Parathyroid adenoma (tissue), 2 donors: Measurements from ENCODE around the gene OGT.

Experiments
- H2AFZ ChIP-seq: fragments of 300-600 bp; sonication (generic); one replicate; pipeline ENCODE4 v1.7.0; 2017; ENCODE audit warnings: antibody characterized with exemption, mild to moderate bottlenecking
- H3K27ac ChIP-seq: fragments of 300-600 bp; sonication (generic); one replicate; pipeline ENCODE4 v1.7.0; 2017
- H3K27me3 ChIP-seq: fragments of 300-600 bp; sonication (generic); one replicate; pipeline ENCODE4 v1.7.0; 2017; ENCODE audit warnings: low read length; ENCODE audit not compliant: control insufficient read depth, insufficient read depth
- H3K36me3 ChIP-seq: fragments of 300-600 bp; sonication (generic); one replicate; pipeline ENCODE4 v1.7.0; 2017; ENCODE audit warnings: low read length; ENCODE audit not compliant: control insufficient read depth, insufficient read depth
- H3K4me1 ChIP-seq: fragments of 300-600 bp; sonication (generic); one replicate; pipeline ENCODE4 v1.7.0; 2017; ENCODE audit warnings: control low read depth
- H3K4me2 ChIP-seq: fragments of 300-600 bp; sonication (generic); one replicate; pipeline ENCODE4 v1.7.0; 2017; ENCODE audit warnings: low read length
- H3K4me3 ChIP-seq: fragments of 300-600 bp; sonication (generic); one replicate; pipeline ENCODE4 v1.7.0; 2017; ENCODE audit warnings: low read depth, low read length
- H3K79me2 ChIP-seq: fragments of 300-600 bp; sonication (generic); one replicate; pipeline ENCODE4 v1.7.0; 2017; ENCODE audit warnings: control low read depth
- H3K9ac ChIP-seq: fragments of 300-600 bp; sonication (generic); one replicate; pipeline ENCODE4 v1.7.0; 2017; ENCODE audit warnings: mild to moderate bottlenecking
- H3K9me3 ChIP-seq: fragments of 300-600 bp; sonication (generic); one replicate; pipeline ENCODE4 v1.7.0; 2017; ENCODE audit warnings: low read length; ENCODE audit not compliant: control insufficient read depth
- TF ChIP-seq, protein P1 (sequence below): fragments of 300-600 bp; sonication (generic); IDR thresholded peaks from one replicate; pipeline ENCODE4 v1.7.0; 2017; ENCODE audit warnings: antibody characterized with exemption, mild to moderate bottlenecking
- donor health status: primary hyperparathyroidism.

OGT gene

DNA sequence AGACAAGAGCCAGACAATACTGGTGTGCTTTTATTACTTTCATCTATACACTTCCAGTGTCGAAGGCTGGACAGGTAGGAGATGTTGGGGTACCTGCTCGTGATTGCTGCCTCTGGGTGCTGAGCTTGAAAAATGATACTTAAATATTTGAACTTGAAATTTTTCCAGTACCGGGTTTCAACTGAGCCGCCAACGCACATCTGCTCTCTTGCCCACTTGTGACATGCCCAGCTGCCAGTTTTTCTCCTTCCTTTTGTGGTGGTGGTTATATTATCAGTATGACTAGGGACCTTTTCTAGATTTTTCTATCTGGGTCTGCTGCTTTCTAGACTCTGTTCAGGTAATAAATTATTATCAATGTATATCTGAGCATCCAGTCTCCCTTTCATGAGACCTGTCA lies 3.4 kb downstream of the OGT start:
- TF ChIP-seq, protein P1, sequence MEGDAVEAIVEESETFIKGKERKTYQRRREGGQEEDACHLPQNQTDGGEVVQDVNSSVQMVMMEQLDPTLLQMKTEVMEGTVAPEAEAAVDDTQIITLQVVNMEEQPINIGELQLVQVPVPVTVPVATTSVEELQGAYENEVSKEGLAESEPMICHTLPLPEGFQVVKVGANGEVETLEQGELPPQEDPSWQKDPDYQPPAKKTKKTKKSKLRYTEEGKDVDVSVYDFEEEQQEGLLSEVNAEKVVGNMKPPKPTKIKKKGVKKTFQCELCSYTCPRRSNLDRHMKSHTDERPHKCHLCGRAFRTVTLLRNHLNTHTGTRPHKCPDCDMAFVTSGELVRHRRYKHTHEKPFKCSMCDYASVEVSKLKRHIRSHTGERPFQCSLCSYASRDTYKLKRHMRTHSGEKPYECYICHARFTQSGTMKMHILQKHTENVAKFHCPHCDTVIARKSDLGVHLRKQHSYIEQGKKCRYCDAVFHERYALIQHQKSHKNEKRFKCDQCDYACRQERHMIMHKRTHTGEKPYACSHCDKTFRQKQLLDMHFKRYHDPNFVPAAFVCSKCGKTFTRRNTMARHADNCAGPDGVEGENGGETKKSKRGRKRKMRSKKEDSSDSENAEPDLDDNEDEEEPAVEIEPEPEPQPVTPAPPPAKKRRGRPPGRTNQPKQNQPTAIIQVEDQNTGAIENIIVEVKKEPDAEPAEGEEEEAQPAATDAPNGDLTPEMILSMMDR: no peak
- Histone ChIP-seq H3K9me3 (no peaks in the 10 kb centered on the region), H3K27me3 (no peaks in the 10 kb centered on the region), H3K4me1 (no peaks in the 10 kb centered on the region), H3K9ac (no peak overlapping the region), H3K4me3 (no peak overlapping the region), H3K27ac (no peak overlapping the region), H2AFZ (no peak overlapping the region), H3K4me2 (no peak overlapping the region), H3K36me3 (no peaks in the 10 kb centered on the region), H3K79me2 (peaks cover 23% of the 10 kb centered on the region)

DNA sequence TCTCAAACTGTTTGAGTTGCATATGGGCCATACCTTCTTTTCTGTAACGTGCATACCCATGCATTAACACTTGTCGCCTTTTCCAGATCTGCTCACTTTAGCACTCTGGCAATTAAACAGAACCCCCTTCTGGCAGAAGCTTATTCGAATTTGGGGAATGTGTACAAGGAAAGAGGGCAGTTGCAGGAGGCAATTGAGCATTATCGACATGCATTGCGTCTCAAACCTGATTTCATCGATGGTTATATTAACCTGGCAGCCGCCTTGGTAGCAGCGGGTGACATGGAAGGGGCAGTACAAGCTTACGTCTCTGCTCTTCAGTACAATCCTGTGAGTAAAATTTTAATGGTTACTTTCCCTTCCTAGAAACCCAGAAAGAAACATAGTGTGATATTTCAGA lies 4.8 kb downstream of the OGT start:
- no peaks in the 10 kb centered on the region for H3K9me3 ChIP-seq
- no peaks in the 10 kb centered on the region for H3K27me3 ChIP-seq
- TF ChIP-seq, protein P1: no peak
- H3K27ac ChIP-seq: no peak overlapping the region
- H3K4me1 ChIP-seq: no peaks in the 10 kb centered on the region
- peaks cover 26% of the 10 kb centered on the region for H3K79me2 ChIP-seq
- no peak overlapping the region for H2AFZ ChIP-seq
- no peaks in the 10 kb centered on the region for H3K36me3 ChIP-seq
- H3K9ac ChIP-seq: no peak overlapping the region
- H3K4me2 ChIP-seq: no peak overlapping the region
- H3K4me3 ChIP-seq: no peak overlapping the region

DNA sequence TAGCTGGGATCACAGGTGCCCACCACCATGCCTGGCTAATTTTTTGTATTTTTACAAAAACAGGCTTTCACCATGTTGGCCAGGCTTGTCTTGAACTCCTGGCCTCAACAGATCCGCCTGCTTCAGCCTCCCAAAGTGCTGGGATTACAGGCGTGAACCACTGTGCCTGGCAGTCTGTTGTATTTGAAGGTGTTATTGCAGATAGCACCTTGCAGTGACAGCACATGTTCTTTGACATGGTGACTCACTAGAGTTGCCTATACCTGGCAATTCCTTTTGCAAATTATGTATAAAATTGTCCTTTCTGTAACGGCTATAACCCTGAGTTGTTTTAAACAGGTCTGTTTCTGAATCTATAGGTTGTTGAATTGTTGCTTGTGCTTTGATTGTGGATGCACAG lies 7.9 kb downstream of the OGT start:
- Histone ChIP-seq H3K27me3 (no peaks in the 10 kb centered on the region), H2AFZ (no peak overlapping the region), H3K4me2 (no peak overlapping the region), H3K27ac (no peak overlapping the region), H3K36me3 (no peaks in the 10 kb centered on the region), H3K9me3 (no peaks in the 10 kb centered on the region), H3K79me2 (peaks cover 28% of the 10 kb centered on the region), H3K9ac (no peak overlapping the region), H3K4me3 (no peak overlapping the region), H3K4me1 (no peaks in the 10 kb centered on the region)
- TF ChIP-seq, protein P1: no peak

DNA sequence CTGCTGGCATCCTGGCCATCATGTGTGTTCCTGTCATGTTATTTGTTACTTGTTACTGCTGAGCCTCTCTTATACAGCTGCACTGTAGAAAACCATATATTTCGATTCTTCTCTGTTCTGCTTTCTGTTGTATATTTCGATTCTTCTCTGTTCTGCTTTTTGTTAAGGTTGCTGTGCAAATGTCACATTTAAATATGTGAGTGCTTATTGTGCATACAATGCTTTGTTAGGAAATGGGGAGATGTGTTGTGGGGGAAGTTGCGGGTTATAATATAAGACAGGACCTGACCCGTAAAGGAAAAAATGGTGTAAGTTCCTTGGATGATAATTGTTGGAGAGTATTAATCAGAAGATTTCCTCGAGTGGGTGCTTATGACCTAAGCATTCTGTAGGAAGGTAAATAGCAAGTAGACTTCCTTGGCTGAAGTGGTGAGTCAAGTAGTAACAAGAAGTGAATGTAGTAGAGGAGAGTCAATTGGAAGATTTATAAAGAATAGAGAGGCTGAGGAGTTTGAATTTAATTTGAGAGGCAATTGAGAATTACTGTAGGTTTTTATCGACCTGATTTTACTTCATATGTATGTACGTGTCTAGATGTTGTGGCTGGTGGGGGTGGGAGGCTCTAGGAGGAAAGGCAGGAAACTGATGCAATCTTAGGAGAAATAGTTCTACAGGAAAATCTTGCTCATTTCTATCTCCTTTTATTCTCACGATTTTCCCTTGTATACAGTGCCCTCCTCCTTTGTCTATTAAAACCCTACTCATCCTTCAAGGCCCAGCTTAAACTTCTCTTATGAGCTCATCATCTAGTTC lies 8.5 kb downstream of the OGT start:
- TF ChIP-seq, protein P1: no peak

DNA sequence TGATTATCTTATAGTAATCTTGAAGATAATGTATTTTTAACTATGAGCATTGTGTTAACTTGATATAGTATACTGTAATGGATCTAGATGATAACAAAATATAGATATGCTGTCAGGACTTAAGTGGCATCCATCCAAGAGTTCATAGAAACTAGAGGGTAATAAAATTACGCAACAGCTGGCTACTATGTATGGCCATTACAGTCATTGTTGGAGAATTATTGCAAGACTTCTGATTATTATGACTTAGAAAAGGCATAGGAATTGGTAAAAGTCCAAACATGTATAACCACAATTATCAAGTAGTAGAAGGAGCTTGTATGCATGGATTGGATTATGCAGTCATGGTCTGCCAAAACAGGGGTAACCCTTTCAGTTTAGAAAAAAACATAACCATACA lies 9.5 kb downstream of the OGT start:
- Histone ChIP-seq H3K36me3 (no peaks in the 10 kb centered on the region), H3K79me2 (peaks cover 34% of the 10 kb centered on the region), H3K4me3 (no peak overlapping the region), H3K9ac (no peak overlapping the region), H2AFZ (no peak overlapping the region), H3K9me3 (no peaks in the 10 kb centered on the region), H3K27ac (no peak overlapping the region), H3K27me3 (no peaks in the 10 kb centered on the region), H3K4me2 (no peak overlapping the region), H3K4me1 (no peaks in the 10 kb centered on the region)
- TF ChIP-seq, protein P1: no peak

More for the DNA sequence above, 8.5 kb downstream of the OGT start:
- Histone ChIP-seq H3K79me2 (peaks cover 32% of the 10 kb centered on the region), H3K9ac (no peak overlapping the region), H3K27ac (no peak overlapping the region), H3K4me2 (no peak overlapping the region), H3K36me3 (no peaks in the 10 kb centered on the region), H3K27me3 (no peaks in the 10 kb centered on the region), H3K4me1 (no peaks in the 10 kb centered on the region), H2AFZ (no peak overlapping the region), H3K9me3 (no peaks in the 10 kb centered on the region), H3K4me3 (no peak overlapping the region)
